Measurements from ENCODE around the gene CCNK. TPM values are rescaled to one million over a fixed set of nuclear protein-coding genes. Genes with fewer than 3 reads are reported as not detected.

Gene CCNK
- total and polyA plus RNA-seq, 2 of the 13 experiments (the other 11 are each of a cell fraction or from before 2014, with no cell fraction given) = 4.9 to 9.7 TPM

DNA sequence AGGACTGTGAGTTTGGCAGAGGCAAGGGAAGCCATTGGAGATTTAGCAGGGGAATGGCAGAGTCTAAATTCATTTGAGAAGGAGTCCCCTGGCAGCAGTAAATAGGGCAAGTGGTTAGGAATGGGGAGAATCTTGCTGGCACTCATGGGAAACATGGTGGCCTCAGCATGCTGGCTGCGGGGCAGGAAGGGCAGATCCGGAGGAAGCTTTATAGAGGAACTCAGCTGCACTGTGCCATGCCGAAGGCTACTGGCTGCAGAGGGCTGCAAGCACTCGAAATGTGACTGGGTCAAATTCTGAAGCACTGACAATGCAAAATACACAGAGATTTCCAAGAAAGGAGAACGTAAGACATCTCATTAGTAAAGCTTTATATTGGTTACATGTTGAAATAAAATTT is 23.9 kb downstream of the CCNK start:
- Histone ChIP-seq H3K79me2 (ENCODE audit: insufficient read depth, low read length) (no peaks in the 10 kb centered on the region), H4K20me1 (ENCODE audit: insufficient read depth, low read length) (no peaks in the 10 kb centered on the region; the same call in 1 of the 2 replicates), H3K9me3 (ENCODE audit: low read length) (no peaks in the 10 kb centered on the region), H3K4me1 (ENCODE audit: insufficient read depth, low read length) (no peaks in the 10 kb centered on the region), H3K4me2 (ENCODE audit: low read depth, low read length) (no peak overlapping the region), H3K4me3 (replicated peaks in 1 of 3; ENCODE audit: insufficient read depth in 1 of 3, low read depth in 2 of 3, low read length in 3 of 3) (no peak overlapping the region), H3K9ac (ENCODE audit: insufficient read depth, low read depth, low read length) (no peak overlapping the region), H3K36me3 (replicated peaks in 1 of 2; ENCODE audit: control insufficient read depth in 1 of 2, insufficient read depth in 2 of 2, low read length in 2 of 2) (peaks cover 38 to 93% of the 10 kb centered on the region in 2 experiments; a peak in 4 of 5 replicates), H3K27ac (ENCODE audit: extremely low read length, insufficient read depth, low read length) (no peak overlapping the region), H3K27me3 (ENCODE audit: control insufficient read depth in 1 of 2, insufficient read depth in 2 of 2, low read length in 2 of 2) (no peaks in the 10 kb centered on the region), H2AFZ (ENCODE audit: low read length) (no peak overlapping the region)
- ATAC-seq = no peak
- FAIRE-seq = no peak
- ChIA-PET CTCF (ENCODE audit: low intra/inter-chr PET ratio, low total read pairs) (no interaction called here), POLR2A (no interaction called here)
- in situ Hi-C loops (cut with HindIII; ENCODE audit: extremely low pct_ligation_motif_present, low pct_unique_long_range_greater_than_20kb) (no loop called here), intact Hi-C loops (cut with micrococcal nuclease; ENCODE audit: unreplicated experiment) (no loop called here)
- TSS peak; percentile 28 for BruUV-seq (replicated peaks)
- TF ChIP-seq ZBTB34 (CRISPR knock-in tag; IDR thresholded peaks at IDR 0.05) (no peak), NR2F2 (IDR thresholded peaks at IDR 0.05; ENCODE audit: borderline replicate concordance, low read depth) (no peak), RBM22 (optimal IDR thresholded peaks at IDR 0.05; ENCODE audit: low read length) (peak; percentile 32), KLF6 (CRISPR knock-in tag; IDR thresholded peaks at IDR 0.05) (no peak), SMC3 (IDR thresholded peaks at IDR 0.05; ENCODE audit: low read length) (no peak), SAP130 (CRISPR knock-in tag; IDR thresholded peaks at IDR 0.05; ENCODE audit: low read depth) (no peak), TSC22D2 (CRISPR knock-in tag; IDR thresholded peaks at IDR 0.05; ENCODE audit: borderline replicate concordance) (no peak), ESRRA (CRISPR knock-in tag; IDR thresholded peaks at IDR 0.05; ENCODE audit: low read depth) (no peak), KLF9 (CRISPR knock-in tag; IDR thresholded peaks at IDR 0.05; ENCODE audit: low read depth) (no peak)
- DNase-seq (ENCODE audit: low spot score) = no peak
- 96% methylated on average over 5 of the region's 5 CpGs for WGBS (ENCODE audit: low lambda C conversion rate)

DNA sequence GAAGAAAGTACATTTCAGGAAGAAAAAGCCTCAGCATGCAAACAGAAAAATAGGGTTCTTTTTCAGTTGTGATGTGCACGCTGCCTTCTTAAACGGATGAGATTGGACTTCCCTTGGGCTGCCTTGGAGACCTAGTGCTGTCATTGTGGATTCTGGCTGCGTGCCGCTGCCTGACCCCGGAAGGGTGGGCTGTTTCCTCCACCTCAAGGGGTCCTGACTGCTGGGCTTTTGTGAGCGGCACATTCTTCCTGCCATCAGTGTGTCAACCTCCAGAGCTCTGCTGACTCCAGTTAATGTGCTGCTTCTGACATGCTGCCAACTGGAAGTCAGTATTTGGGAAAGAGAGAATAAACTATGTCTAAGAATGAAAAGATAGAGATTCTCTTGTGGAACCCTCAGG is 25.1 kb downstream of the CCNK start:
- H3K79me2 ChIP-seq (ENCODE audit: insufficient read depth, low read length) = no peaks in the 10 kb centered on the region
- in situ Hi-C loops (cut with HindIII; ENCODE audit: extremely low pct_ligation_motif_present, low pct_unique_long_range_greater_than_20kb) (no loop called here), intact Hi-C loops (cut with micrococcal nuclease; ENCODE audit: unreplicated experiment) (no loop called here)
- no peak overlapping the region for H2AFZ ChIP-seq (ENCODE audit: low read length)
- CTCF ChIA-PET (ENCODE audit: low intra/inter-chr PET ratio, low total read pairs) = no interaction called here
- no peaks in the 10 kb centered on the region for H3K27me3 ChIP-seq (ENCODE audit: control insufficient read depth in 1 of 2, insufficient read depth in 2 of 2, low read length in 2 of 2)
- H3K36me3 ChIP-seq (replicated peaks in 1 of 2; ENCODE audit: control insufficient read depth in 1 of 2, insufficient read depth in 2 of 2, low read length in 2 of 2) = peaks cover 36 to 88% of the 10 kb centered on the region in 2 experiments; a peak in 4 of 5 replicates
- FAIRE-seq (no peak), ATAC-seq (no peak), DNase-seq (ENCODE audit: low spot score) (no peak)
- H4K20me1 ChIP-seq (ENCODE audit: insufficient read depth, low read length) = no peaks in the 10 kb centered on the region; the same call in 1 of the 2 replicates
- H3K4me3 ChIP-seq (replicated peaks in 1 of 3; ENCODE audit: insufficient read depth in 1 of 3, low read depth in 2 of 3, low read length in 3 of 3) = no peak overlapping the region
- POLR2A ChIA-PET = interaction anchor here (1.0 kb wide), 1 partner anchor 25 kb away, joined by 3 read pairs; the partner anchor contains the start of genes CCNK and SETD3
- no peak overlapping the region for H3K9ac ChIP-seq (ENCODE audit: insufficient read depth, low read depth, low read length)
- TF ChIP-seq ARID4A (CRISPR knock-in tag; IDR thresholded peaks at IDR 0.05; ENCODE audit: borderline replicate concordance) (no peak), CEBPG (CRISPR knock-in tag; IDR thresholded peaks at IDR 0.05) (no peak)
- no peaks in the 10 kb centered on the region for H3K4me1 ChIP-seq (ENCODE audit: insufficient read depth, low read length)
- no peak overlapping the region for H3K4me2 ChIP-seq (ENCODE audit: low read depth, low read length)
- H3K9me3 ChIP-seq (ENCODE audit: low read length) = no peaks in the 10 kb centered on the region
- 100% methylated on average over 4 of the region's 6 CpGs for WGBS (ENCODE audit: low lambda C conversion rate)
- H3K27ac ChIP-seq (ENCODE audit: extremely low read length, insufficient read depth, low read length) = no peak overlapping the region
- BruUV-seq (replicated peaks) = no TSS peak

Measured in HepG2 (cell line).